Hematopoietic multipotent progenitor cell treated with erythropoietin and hydrocortisone succinate and interleukin-3 and kit ligand, for 8 days (in vitro differentiated cells): ENCODE measurements around the gene IL2RG.

ENCODE experiments used
- DNase-seq: peaks from one replicate; pipeline ENCODE4 v3.0.0-alpha.2; 2015

The IL2RG gene

DNA sequence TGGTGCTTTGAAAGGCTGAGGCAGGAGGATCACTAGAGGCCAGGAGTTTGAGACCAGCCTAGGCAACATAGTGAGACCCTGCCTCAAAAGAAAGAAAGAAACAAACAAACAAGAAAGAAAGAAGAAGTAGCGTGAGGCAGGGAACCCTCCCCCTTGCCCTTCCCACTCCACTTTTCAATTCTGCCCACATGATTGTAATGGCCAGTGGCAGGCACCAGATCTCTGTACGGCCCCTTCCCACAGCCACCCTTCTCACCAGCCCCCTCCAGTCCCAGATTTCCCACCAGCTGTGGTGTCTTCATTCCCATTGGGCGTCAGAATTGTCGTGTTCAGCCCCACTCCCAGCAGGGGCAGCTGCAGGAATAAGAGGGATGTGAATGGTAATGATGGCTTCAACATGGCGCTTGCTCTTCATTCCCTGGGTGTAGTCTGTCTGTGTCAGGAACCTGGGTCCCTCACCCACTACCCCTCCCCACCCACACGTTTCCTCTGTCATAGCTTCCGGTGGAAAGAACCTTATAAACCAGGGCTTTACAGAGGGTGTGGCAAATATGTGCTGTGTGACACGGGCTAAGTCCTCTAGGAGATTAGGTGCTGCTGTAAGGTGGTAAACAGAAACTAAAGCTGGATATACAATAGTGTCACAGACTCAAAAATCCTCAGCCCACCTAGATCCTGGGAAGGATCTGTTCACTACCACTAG is at the start of gene IL2RG:
IL2RG (minus strand) TSS at position 437 of the 703 bp plus-strand sequence; CDS start at position 399, 38 bp downstream.
- DNase-seq: peak; percentile 68

GRCh38 chrX:71160475-71160874 is 49.1 kb upstream of the IL2RG start:
- DNase-seq: no peak

GRCh38 chrX:71159335-71159734 is 48.0 kb upstream of the IL2RG start:
- no peak for DNase-seq

- DNase-seq: no peak
Measured at GRCh38 chrX:71158603-71159002, 47.2 kb upstream of the IL2RG start.

DNA sequence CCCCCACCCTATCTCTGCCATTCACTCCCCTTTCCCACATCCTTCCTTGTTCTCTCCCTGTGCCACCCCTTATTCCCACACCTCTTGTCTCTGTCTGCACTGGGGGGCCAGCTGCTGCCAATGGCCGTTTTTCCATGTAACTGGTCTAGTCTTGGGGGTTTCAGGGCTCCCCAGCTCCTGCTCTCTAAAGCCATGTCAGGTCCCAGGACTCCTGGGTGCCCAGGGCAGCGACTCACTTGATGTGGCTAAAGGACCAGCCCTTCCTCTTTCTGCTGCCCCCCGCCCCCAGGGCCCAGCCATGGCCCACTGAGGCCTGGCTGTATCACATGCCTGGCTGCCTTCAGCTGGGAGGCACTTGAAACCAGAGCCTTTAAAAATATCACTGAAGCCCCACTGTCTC is 43.3 kb upstream of the IL2RG start:
- no peak for DNase-seq

- no peak for DNase-seq
Measured at GRCh38 chrX:71154196-71154595, 42.8 kb upstream of the IL2RG start.

DNA sequence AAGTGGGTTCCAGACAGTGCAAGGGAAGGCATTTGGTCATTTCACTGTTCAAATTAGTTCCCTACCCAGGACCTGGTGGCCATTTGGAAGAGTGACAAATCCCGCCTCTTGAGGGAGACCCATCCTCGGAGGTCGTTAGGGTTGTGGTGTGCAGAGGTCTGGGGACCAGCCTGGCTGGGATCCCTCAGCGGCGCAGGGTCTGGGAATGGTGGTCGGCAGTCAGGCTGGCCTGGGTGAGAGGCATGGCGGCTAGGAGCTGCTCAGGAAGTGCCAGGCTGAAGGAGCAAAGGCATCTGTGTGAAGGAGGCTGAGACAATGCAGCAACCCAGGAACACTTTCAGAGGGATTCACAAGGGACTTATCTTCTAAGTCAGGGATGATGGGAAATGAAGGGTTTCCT is 40.0 kb upstream of the IL2RG start:
- DNase-seq: no peak

- DNase-seq: no peak
Measured at GRCh38 chrX:71148278-71148663, 36.9 kb upstream of the IL2RG start.

- no peak for DNase-seq
Measured at GRCh38 chrX:71147496-71148277, 36.3 kb upstream of the IL2RG start.

- no peak for DNase-seq
Measured at GRCh38 chrX:71144651-71145050, 33.3 kb upstream of the IL2RG start, which contains the start of gene NLGN3. NLGN3 (plus strand) TSS chrX:71144841; CDS start chrX:71147750, 2,909 bp downstream.

- DNase-seq: peak; percentile 61
Measured at GRCh38 chrX:71143508-71143907, 32.1 kb upstream of the IL2RG start.

DNA sequence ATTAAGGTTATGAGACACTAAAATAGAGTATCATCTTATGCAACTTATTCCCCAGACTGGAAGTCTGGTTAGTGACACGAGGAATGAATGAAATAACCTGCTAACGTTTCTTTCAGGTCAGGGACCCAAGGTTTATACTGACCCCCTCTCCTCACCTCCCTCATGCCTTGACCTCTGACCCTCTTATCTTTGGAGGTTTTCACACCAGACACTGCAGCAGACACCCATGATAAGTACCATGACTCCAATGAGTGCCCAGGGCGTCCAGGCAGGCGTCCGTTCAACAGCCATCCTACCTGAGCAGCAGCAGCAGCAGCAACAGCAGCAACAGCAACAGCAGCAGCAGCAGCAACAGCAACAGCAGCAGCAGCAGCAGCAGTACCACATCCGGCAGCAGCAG is 29.1 kb upstream of the IL2RG start:
- no peak for DNase-seq

DNA sequence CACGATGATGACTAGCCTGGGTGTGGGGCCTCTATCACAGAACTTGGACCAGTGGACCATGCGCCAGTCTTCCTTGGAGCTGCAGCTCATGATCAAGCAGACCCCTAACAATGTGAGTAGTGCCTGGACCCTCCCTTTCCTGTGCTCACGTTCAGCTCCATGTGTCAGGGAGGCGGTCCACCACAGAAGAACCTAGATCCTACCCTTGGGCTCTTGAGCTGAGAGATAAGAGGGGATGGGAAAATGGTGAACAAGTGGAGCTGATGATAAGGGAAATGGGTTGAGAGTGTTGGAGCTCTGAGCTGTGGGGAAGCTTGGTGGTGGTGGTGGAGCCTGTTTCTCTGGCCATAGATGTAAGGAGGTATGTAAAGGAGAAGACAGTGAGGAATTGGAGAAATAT is 20.1 kb upstream of the IL2RG start:
- peak; percentile 91 for DNase-seq

- peak; percentile 79 for DNase-seq
Measured at GRCh38 chrX:71128915-71129765, 17.8 kb upstream of the IL2RG start.

DNA sequence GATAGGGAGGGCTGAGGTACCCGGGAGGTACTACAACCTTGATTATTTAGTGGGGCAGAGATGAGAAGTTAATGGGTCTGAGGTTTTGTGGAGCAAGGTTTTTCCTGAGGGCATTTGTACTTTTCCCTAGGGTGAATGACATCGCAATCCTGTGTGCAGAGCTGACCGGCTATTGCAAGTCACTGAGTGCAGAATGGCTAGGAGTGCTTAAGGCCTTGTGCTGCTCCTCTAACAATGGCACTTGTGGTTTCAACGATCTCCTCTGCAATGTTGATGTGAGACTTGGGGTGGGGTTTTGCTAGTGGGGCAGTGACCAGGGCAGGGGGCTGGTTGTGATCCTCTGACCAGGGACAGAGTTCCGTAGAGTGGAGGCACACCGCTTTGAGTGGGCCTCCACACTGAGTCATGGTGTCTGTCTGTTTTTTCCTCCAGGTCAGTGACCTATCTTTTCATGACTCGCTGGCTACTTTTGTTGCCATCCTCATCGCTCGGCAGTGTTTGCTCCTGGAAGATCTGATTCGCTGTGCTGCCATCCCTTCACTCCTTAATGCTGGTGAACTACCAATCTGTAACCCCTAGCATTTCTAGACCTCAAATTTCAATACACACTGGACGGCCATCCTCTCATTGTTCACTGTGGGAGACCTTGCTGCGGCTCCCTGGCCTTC is 16.9 kb upstream of the IL2RG start:
- DNase-seq: no peak

- no peak for DNase-seq
Measured at GRCh38 chrX:71118985-71119535, 7.7 kb upstream of the IL2RG start.

DNA sequence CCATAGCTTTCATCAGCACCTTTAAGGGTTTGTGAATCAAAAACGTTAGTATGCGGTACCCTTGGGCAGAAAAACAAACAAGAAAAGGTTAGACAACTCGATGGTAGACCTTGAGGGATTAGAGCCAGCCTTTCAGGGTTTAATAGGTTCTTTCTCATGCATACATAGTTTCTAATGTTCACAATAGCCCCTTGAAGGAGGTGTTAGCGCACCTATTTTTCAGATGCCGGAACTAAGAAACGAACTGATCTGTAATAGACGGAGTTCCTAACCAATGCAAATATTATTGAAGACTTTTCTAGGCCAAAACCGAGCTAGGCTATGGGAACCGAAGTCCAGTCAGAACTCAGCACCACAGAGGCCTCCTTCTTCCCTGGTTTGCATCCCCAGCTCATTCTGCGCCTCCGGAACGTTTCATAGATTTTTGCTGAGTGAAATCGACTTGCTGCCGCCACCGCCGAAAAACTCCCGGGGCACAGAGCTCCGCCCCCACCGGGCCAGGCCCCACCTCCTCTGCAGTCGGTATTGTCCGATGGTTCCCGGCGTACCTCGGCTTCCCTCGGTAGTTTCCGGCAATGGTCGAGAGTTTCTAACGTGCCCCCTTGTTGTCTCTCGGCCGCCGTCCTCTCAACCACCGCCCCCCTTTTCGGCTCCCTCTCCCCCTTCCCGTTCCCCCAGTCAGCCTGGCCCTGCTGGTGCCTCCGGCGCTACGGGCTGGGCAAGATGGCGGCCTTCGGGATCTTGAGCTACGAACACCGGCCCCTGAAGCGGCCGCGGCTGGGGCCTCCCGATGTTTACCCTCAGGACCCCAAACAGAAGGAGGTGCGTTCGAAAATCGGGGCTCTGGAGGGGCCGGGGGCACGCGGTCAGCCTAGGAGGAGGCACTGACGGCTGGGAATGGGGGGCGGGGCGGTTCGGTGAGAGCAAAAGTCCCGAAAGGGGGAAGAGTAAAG is 6.9 kb upstream of the IL2RG start, which contains the start of gene MED12:
MED12 (plus strand) TSS at position 565 of the 953 bp plus-strand sequence; CDS start at position 724, 159 bp downstream.
- peak; percentile 74 for DNase-seq

GRCh38 chrX:71117358-71117757 is 6.0 kb upstream of the IL2RG start:
- DNase-seq: no peak

DNA sequence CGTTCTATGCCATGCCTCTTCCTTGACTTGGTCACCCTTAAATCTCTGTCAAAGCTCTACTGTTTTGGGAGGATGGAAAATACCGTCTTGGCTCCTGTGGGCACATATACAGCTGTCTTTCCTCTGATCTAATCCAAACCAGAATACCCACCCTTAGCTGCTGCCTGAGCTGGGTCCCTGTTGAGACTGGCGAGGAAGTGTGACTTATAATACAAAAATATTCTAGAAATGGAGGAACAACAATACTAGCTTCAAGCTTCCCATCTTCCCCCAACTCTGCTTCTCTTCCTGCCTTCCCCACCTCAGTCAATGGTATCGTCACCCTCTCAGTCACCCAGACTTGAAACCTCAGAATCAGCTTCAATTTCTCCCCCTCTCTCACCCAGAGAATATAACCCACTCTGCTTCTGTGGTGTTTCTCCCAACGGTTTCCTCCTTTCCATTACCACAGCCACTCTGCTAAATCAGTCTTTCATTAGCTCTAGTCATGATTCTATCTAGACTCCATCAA is 599 bp upstream of the IL2RG start:
- no peak for DNase-seq

DNA sequence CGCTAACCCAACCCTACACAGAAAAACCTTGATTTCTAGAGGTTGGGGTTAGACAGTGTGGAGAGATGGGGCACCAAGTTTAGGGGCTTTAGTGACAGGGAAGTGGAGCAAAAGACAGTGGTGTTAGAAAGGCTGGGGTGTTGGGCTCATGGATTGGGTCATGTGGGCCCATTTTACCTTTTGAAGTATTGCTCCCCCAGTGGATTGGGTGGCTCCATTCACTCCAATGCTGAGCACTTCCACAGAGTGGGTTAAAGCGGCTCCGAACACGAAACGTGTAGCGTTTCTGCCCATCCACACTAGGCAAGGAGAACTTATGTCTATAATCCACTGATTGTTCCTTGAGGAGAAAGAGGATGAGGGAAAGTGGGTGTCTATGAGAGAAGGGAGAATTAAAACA is 2.3 kb downstream of the IL2RG start:
- no peak for DNase-seq
